ENCODE measurements around the gene WDR37.

Gene WDR37

GRCh38 chr10:1068380-1069361 lies 12.5 kb downstream of the WDR37 start:
- no peak for DNase-seq (ENCODE audit: low read depth in 2 of 3, low spot score in 2 of 3)

- no peak for DNase-seq (ENCODE audit: low read depth in 2 of 3, low spot score in 2 of 3)
Measured at GRCh38 chr10:1070919-1071318, 14.7 kb downstream of the WDR37 start.

- no peak for DNase-seq (ENCODE audit: low read depth in 2 of 3, low spot score in 2 of 3)
Measured at GRCh38 chr10:1074052-1074747, 18.0 kb downstream of the WDR37 start.

GRCh38 chr10:1074748-1075308 lies 18.6 kb downstream of the WDR37 start:
- DNase-seq (ENCODE audit: low read depth in 2 of 3, low spot score in 2 of 3): no peak

GRCh38 chr10:1078668-1079067 lies 22.5 kb downstream of the WDR37 start:
- no peak for DNase-seq (ENCODE audit: low read depth in 2 of 3, low spot score in 2 of 3)

- DNase-seq (ENCODE audit: low read depth in 2 of 3, low spot score in 2 of 3): no peak
Measured at GRCh38 chr10:1083581-1083980, 27.4 kb downstream of the WDR37 start.

GRCh38 chr10:1084011-1084950 lies 28.1 kb downstream of the WDR37 start:
- DNase-seq (ENCODE audit: low read depth in 2 of 3, low spot score in 2 of 3): no peak

- no peak for DNase-seq (ENCODE audit: low read depth in 2 of 3, low spot score in 2 of 3)
Measured at GRCh38 chr10:1085258-1085657, 29.1 kb downstream of the WDR37 start.

- DNase-seq (ENCODE audit: low read depth in 2 of 3, low spot score in 2 of 3): no peak
Measured at GRCh38 chr10:1086787-1087186, 30.6 kb downstream of the WDR37 start.

GRCh38 chr10:1089017-1089689 lies 33.0 kb downstream of the WDR37 start:
- no peak for DNase-seq (ENCODE audit: low read depth in 2 of 3, low spot score in 2 of 3)

- DNase-seq (ENCODE audit: low read depth in 2 of 3, low spot score in 2 of 3): no peak
Measured at GRCh38 chr10:1090696-1091095, 34.5 kb downstream of the WDR37 start.

GRCh38 chr10:1093696-1094095 lies 37.5 kb downstream of the WDR37 start:
- no peak for DNase-seq (ENCODE audit: low read depth in 2 of 3, low spot score in 2 of 3)

GRCh38 chr10:1094112-1095057 lies 38.2 kb downstream of the WDR37 start:
- DNase-seq (ENCODE audit: low read depth in 2 of 3, low spot score in 2 of 3): peak in 2 of 3 experiments; percentile 36 to 45

- DNase-seq (ENCODE audit: low read depth in 2 of 3, low spot score in 2 of 3): no peak
Measured at GRCh38 chr10:1095498-1095897, 39.3 kb downstream of the WDR37 start.

- DNase-seq (ENCODE audit: low read depth in 2 of 3, low spot score in 2 of 3): no peak
Measured at GRCh38 chr10:1096287-1096889, 40.2 kb downstream of the WDR37 start.

- no peak for DNase-seq (ENCODE audit: low read depth in 2 of 3, low spot score in 2 of 3)
Measured at GRCh38 chr10:1097436-1097835, 41.3 kb downstream of the WDR37 start.

GRCh38 chr10:1100143-1100542 lies 44.0 kb downstream of the WDR37 start:
- no peak for DNase-seq (ENCODE audit: low read depth in 2 of 3, low spot score in 2 of 3)

- no peak for DNase-seq (ENCODE audit: low read depth in 2 of 3, low spot score in 2 of 3)
Measured at GRCh38 chr10:1100691-1101368, 44.6 kb downstream of the WDR37 start.

Measured in activated CD8-positive, alpha-beta memory T cell treated with anti-CD3 and anti-CD28 coated beads for 48 hours (primary cell).